Cerebellar cortex (tissue), 1 donor: ENCODE data around the gene CDC42EP5.
"Not testable (repeated sequence)": the region's sequence is repeated elsewhere in the genome, so short reads cannot be mapped to it uniquely, and the experiment has no call there.

Source experiments
- DNase-seq: peaks from one replicate; pipeline ENCODE4 v3.0.0-alpha.2; 2015; ENCODE audit warnings: low spot score

The CDC42EP5 gene

GRCh38 chr19:54489341-54489740 lies 16.2 kb upstream of the CDC42EP5 start:
- DNase-seq: no peak

- no peak for DNase-seq
Observed at GRCh38 chr19:54485851-54486250, 12.8 kb upstream of the CDC42EP5 start.

- DNase-seq: no peak
Observed at GRCh38 chr19:54484451-54484850, 11.4 kb upstream of the CDC42EP5 start.

GRCh38 chr19:54482889-54483288 lies 9.8 kb upstream of the CDC42EP5 start:
- no peak for DNase-seq

GRCh38 chr19:54481326-54481930 lies 8.3 kb upstream of the CDC42EP5 start:
- peak; percentile 65 for DNase-seq

GRCh38 chr19:54480051-54480450 lies 7.0 kb upstream of the CDC42EP5 start:
- DNase-seq: no peak

GRCh38 chr19:54478677-54479266 lies 5.7 kb upstream of the CDC42EP5 start:
- DNase-seq: peak; percentile 74

GRCh38 chr19:54477650-54478049 lies 4.6 kb upstream of the CDC42EP5 start:
- DNase-seq: no peak

GRCh38 chr19:54475706-54476105 lies 2.6 kb upstream of the CDC42EP5 start:
- DNase-seq: no peak

GRCh38 chr19:54473892-54474372 lies 836 bp upstream of the CDC42EP5 start:
- DNase-seq: no peak

- no peak for DNase-seq
Observed at GRCh38 chr19:54470991-54471782, 1.9 kb downstream of the CDC42EP5 start.

- DNase-seq: no peak
Observed at GRCh38 chr19:54470276-54470887, 2.7 kb downstream of the CDC42EP5 start.

- DNase-seq: no peak
Observed at GRCh38 chr19:54469496-54469934, 3.6 kb downstream of the CDC42EP5 start.

- not testable (repeated sequence) for DNase-seq
Observed at GRCh38 chr19:54466110-54466480, 7.0 kb downstream of the CDC42EP5 start.

GRCh38 chr19:54465426-54466109 lies 7.5 kb downstream of the CDC42EP5 start:
- DNase-seq: no peak

- peak; percentile 89 for DNase-seq
Observed at GRCh38 chr19:54464630-54465425, 8.3 kb downstream of the CDC42EP5 start.

GRCh38 chr19:54464044-54464629 lies 9.0 kb downstream of the CDC42EP5 start:
- DNase-seq: peak; percentile 96

- DNase-seq: peak; percentile 98
Observed at GRCh38 chr19:54463531-54464043, 9.5 kb downstream of the CDC42EP5 start, which contains the start of gene LENG9. LENG9 (minus strand) TSS chr19:54463778; CDS start chr19:54463526, 252 bp downstream.

- peak; percentile 44 for DNase-seq
Observed at GRCh38 chr19:54462655-54463530, 10.2 kb downstream of the CDC42EP5 start.
